HG03066 (cell line): Measurements from ENCODE around the gene ZYX.

Source experiments
- ATAC-seq: cut with Tn5 transposase; IDR thresholded peaks from one replicate; pipeline ENCODE4 v1.9.1; 2021; ENCODE audit warnings: low read depth; ENCODE audit not compliant: unreplicated experiment

ZYX gene

DNA sequence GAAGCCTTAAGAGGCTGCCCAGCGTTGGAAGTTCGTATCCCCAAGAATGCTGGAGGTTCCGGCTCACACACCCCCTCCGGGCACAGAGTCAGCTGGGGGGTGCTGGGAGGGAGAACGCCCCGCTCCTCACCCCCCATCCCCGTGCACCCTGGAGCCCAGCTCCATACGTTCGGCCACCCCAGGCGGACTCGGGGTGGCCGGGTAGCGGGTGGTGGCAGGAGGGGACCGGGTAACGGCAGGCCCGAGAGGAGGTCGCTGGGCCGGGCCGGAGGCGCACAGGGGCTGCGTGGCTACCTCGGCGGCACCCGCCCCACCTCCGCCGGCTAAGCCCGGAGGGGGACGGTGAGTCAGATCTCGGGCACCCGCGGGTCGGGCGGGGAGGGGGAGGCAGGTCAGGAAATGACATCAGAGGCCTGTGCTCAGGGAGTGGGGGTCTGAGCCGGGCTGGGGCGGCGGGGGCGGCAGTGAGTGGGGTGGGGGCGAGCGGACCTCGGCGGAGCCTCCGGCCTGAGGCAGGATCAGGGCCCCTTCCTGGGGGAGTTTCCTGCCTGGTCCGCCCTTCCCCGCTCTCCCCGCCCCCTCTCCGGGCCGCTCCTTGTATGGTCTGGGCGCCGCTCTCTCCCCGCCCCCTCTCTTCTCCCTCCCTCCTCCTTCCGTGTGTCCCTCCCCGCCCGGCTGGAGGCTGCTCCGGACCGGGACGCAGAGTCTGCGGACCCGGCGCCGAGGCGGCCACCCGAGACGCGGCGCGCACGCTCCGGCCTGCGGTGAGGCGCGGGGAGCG lies at the start of gene ZYX:
TSS of gene ZYX (plus strand) at position 700 of the 781 bp plus-strand sequence. CDS start 227 bp downstream, outside the sequence.
- ATAC-seq, result peak; percentile 72

DNA sequence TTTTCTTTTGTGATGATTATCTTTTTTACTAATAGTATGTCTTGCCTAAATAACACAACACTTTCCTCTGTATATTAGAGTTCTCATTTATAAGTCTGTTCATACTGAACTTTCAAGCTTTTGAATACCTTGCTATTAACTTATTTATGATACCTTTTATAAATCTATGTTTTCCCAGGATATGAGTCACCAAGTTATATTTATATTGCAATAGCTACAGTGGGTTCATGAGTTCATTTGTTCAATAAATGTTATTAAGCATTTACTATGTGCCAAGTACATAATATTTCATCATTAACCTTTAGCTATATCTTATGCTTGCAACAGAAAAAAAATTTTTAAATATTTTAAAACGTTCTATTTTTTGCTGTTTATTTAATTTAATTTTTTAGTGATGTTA lies 46.9 kb upstream of the ZYX start:
- ATAC-seq, result no peak

- no peak for ATAC-seq
These were observed 43.9 kb upstream of the ZYX start for GRCh38 chr7:143337216-143337615.

GRCh38 chr7:143341842-143342241 lies 39.3 kb upstream of the ZYX start:
- no peak for ATAC-seq

- no peak for ATAC-seq
These were observed 37.5 kb upstream of the ZYX start for GRCh38 chr7:143343596-143343995.

DNA sequence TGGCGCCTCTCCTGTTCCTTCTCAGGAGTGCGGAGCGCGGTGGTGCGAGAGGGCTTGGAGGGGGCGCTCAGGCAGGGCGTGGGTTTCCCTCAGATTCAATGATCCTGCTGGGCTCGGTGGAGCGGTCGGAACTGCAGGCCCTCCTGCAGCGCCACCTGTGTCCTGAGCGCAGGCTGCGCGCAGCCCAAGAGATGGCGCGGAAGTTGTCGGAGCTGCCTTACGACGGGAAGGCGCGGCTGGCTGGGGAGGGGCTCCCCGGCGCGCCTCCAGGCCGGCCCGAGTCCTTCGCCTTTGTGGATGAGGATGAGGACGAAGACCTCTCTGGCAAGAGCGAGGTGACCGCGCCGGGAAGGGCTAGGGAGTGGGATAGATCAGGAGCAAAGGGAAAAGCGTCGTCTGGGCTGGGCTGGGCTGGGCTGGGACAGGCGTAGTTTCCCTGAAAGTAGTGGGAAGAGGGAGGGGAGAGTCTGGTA lies 35.7 kb upstream of the ZYX start:
- peak; percentile 77 for ATAC-seq

- no peak for ATAC-seq
These were observed 35.1 kb upstream of the ZYX start for GRCh38 chr7:143346018-143346417.

GRCh38 chr7:143347950-143348349 lies 33.2 kb upstream of the ZYX start:
- no peak for ATAC-seq

- no peak for ATAC-seq
These were observed 30.1 kb upstream of the ZYX start for GRCh38 chr7:143351060-143351459.

- no peak for ATAC-seq
These were observed 29.6 kb upstream of the ZYX start for GRCh38 chr7:143351574-143351973.

- ATAC-seq, result no peak
These were observed 28.6 kb upstream of the ZYX start for GRCh38 chr7:143352531-143353002.

- ATAC-seq, result no peak
These were observed 26.8 kb upstream of the ZYX start for GRCh38 chr7:143354376-143354775.

DNA sequence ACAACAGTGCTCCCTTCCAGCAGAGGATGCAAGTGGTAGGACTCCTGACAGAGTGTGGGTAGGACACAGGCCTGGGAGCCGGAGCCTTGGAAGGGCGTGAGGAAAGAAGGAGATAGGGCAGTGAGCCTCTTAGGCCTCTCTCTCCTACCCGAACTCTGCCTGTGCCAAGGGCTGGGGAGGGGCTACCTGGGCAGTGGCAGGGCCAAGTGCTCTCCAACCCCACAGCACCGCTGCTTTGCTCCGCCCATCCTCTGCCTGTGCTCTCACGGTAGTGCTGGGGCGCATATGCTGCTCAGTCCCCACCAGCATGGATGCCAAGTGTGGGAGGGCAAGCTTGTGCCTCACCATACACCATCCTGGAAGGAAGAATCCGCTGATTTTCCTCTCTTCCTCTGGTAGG lies 26.2 kb upstream of the ZYX start:
- no peak for ATAC-seq

DNA sequence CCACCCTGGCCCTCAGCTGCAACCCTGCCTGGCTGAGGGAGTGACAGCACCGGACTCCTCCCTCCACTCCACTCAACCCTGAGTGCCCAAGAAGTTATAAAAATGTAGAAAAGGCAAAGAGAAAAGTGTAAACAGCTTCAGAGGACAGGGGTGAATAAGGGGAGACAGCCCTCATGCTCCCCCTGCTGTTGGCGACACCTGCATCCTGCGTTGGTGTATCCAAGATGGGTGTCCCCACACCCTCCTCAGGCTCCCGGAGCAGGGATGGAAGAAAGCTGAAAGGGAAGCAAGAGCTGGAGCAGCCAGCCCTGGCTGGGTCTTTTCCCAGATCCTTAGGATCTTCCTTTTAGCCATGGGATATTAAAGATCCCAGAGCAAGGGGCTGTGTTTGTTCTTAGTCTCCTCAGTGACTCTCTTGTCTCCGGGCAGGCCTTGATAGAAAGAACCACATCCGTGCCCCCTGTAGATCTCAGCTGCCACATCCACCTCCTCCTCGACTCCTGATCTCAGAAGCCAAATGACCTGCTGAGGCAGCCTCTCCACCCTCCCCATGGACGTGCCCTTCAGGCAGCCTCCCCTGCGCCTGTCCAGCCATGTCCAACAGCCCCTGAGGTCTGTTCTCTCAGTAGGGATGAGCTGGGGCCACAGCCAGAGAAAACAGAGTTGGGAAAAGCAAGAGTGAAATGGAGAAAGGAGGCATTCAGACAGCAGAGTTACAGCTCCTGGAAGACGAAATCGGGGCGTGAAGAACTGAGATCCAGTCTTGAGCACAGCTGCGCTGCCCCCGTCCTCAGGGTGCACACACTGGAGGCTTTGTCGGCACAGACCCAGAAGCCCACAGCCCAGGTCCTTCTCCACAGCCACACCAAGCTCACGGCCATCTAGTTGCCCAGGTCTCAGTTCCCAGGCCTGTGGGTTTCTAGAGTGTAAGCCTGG lies 25.4 kb upstream of the ZYX start:
- no peak for ATAC-seq

DNA sequence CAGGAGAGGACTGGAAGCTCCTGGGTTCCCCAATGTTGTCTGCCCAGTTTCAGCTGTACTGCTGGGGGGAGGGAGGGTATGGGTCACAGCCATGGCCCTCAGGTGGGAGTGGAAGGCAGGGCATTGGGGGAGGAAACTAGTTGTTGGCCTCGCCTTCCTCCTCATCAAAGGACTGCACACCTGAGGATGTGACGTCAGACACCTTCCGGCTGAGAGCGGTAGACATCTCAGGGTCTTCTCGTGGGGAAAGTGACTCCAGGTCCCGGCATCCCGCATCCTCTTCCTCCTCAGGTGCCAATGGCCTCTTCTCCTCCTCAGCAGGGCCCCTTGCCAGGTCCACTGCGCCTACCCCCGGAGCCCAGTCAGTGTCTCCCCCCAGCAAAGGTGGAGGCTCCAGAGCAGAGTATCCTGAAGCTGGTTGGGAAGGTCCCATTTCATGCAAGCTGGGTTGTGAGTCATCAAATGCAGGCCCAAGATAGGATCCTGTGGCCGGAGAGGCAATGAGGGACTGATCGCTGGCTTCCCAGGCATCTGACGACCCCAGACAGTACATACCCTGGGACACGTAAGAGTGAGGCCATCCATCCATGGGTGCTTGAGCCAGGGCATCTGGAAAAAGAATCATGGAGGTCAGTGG lies 24.6 kb upstream of the ZYX start:
- no peak for ATAC-seq

DNA sequence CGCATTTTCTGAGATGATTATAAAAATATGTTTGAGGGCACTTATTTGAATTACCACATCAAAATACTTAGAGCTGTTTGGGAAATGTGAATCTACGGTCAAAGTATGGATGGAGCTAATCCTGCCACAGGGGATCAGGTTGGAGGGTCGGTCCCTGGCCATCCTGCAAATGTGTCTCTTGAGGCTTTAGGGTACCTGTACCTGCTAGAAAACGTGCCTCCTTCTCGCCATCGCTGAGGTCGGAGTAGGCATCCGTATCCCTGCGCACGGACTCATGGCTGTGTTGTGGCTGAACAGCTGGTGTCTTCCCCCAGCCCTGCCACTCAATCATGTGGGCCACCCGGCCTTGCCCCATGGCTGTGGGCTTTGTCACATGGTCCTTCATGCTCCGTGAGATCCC lies 22.5 kb upstream of the ZYX start:
- ATAC-seq, result no peak

DNA sequence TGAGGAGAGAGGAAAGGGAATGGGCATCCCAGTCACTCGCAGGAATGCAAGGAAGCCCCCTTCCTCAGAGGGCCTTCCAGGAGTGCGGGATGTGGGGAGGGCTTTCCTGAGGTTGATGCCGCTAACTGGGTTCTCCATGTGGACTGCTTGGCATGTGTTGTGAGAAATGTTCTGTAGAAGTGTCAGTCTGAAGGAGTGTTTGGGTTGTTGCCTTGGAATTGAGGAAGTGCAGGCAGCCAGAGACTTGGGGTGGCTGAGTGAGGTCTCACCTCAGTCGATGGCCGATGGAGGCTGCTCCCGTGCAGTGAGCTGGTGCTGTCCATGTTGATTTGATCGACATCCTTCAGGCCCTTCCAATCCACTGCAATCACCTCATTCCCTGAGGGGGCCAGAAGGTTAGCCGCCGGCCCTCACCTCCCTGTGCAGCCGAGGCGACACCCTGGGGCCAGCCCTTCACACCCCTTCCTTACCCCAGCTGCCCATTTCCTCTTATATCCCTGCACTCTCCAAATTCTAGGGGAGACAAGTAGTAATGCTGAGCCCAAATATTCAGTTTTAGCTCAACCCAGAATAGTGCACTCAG lies 21.3 kb upstream of the ZYX start:
- ATAC-seq, result no peak

- no peak for ATAC-seq
These were observed 20.2 kb upstream of the ZYX start for GRCh38 chr7:143360788-143361551.

DNA sequence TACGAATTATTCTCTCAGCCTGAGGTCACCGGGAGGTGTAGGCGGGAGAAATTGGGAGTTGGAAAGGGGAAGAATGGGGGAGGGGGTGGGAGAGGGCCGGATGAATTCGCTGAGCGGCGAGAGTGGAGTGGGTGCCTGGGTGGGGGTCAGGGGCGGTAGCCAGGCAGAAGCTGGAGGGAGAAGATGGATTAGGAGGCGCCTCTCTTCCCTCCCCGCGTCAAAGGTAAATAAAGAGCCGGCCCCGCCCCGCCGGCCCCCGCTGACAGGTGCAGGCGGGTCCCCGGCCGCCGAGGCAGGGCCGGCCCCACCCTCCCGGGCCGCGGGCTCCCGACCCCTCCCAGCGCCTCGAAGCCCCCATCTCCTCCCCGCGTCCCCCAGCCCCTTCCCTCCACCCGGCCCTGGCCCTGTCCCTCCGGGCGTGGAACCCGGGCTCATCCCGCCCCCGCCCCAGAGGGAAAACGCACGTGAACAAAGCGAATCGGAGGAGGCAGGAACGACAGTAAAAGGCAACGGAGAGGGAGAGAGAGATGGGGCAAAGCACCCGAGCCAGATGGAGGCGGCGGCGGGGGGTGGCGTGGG lies 19.5 kb upstream of the ZYX start:
- ATAC-seq, result no peak
